Measurements from ENCODE around the gene FHIT. TPM values are rescaled to one million over a fixed set of nuclear protein-coding genes. Genes with fewer than 3 reads are reported as not detected.

Gene FHIT
- total and polyA plus RNA-seq, 2 of the 4 experiments (the other 2 are of a cell fraction), result 0.07 TPM; not detected in 1

- no peak overlapping the region for H2AK9ac ChIP-seq (replicated peaks; ENCODE audit: low read depth, low read length, poor library complexity)
- CTCF ChIA-PET, result no interaction called here
- no peak overlapping the region for H2BK15ac ChIP-seq (ENCODE audit: low read depth, low read length)
- no peaks in the 10 kb centered on the region for H3K9me1 ChIP-seq (ENCODE audit: insufficient read depth, low read length)
- no peak overlapping the region for H4K8ac ChIP-seq (ENCODE audit: low read depth in 2 of 2, low read length in 2 of 2)
- H3K36me3 ChIP-seq (ENCODE audit: control insufficient read depth, insufficient read depth, low read length), result no peaks in the 10 kb centered on the region
- no peak overlapping the region for H2BK20ac ChIP-seq (ENCODE audit: low read depth, low read length)
- no peak overlapping the region for H2AFZ ChIP-seq (replicated peaks; ENCODE audit: low read length, poor library complexity)
- no peak overlapping the region for H3K14ac ChIP-seq (replicated peaks; ENCODE audit: low read depth, low read length)
- no peak overlapping the region for H2BK5ac ChIP-seq (ENCODE audit: low read depth, low read length, poor library complexity, severe bottlenecking)
- BruUV-seq (replicated peaks), result no TSS peak
- no peaks in the 10 kb centered on the region for H3K9me3 ChIP-seq (ENCODE audit: control insufficient read depth, insufficient read depth, low read length)
- H2BK120ac ChIP-seq (ENCODE audit: low read depth, low read length), result no peak overlapping the region
- H3K56ac ChIP-seq (ENCODE audit: extremely low read depth, insufficient read depth, low read length), result no peak overlapping the region
- H3K18ac ChIP-seq (ENCODE audit: low read depth, low read length), result no peak overlapping the region
- H3K4me2 ChIP-seq (ENCODE audit: low read depth, low read length), result no peak overlapping the region
- ATAC-seq (ENCODE audit: low read depth), result no peak
- H3K9ac ChIP-seq (ENCODE audit: low read depth, low read length), result no peak overlapping the region
- no peak overlapping the region for H4K5ac ChIP-seq (ENCODE audit: low read depth, low read length)
- TF ChIP-seq CTCF (conservative IDR thresholded peaks at IDR 0.05; ENCODE audit: low read depth, low read length), result no peak
- TF ChIP-seq SMC3 (IDR thresholded peaks at IDR 0.05; ENCODE audit: low read depth, low read length), result no peak
- no peak for TF ChIP-seq CHD1 (IDR thresholded peaks at IDR 0.05; ENCODE audit: low read depth, low read length)
- dilution Hi-C loops (cut with HindIII; ENCODE audit: low sequenced_read_pairs, unreplicated experiment), result no loop called here
- no peak overlapping the region for H3K4me3 ChIP-seq (ENCODE audit: insufficient read depth, low read depth, low read length)
- H4K91ac ChIP-seq (ENCODE audit: insufficient read depth, low read depth, low read length), result no peak overlapping the region
- H2AK5ac ChIP-seq (ENCODE audit: low read depth, low read length), result no peak overlapping the region
- in situ Hi-C loops (cut with MboI; ENCODE audit: low sequenced_read_pairs), result no loop called here
- intact Hi-C loops (cut with micrococcal nuclease), result no loop called here
- H3K4ac ChIP-seq (ENCODE audit: low read depth, low read length), result no peak overlapping the region
- DNase-seq, result no peak
- H3K23ac ChIP-seq (ENCODE audit: low read depth, low read length), result no peak overlapping the region
- no peak overlapping the region for H3K27ac ChIP-seq (ENCODE audit: insufficient read depth, low read length)
- H4K20me1 ChIP-seq (ENCODE audit: insufficient read depth, low read length), result no peaks in the 10 kb centered on the region
- H3K4me1 ChIP-seq (ENCODE audit: control insufficient read depth, insufficient read depth, low read length), result no peaks in the 10 kb centered on the region
- no peaks in the 10 kb centered on the region for H3K79me1 ChIP-seq (ENCODE audit: low read depth in 1 of 2, low read length in 2 of 2)
- POLR2A ChIA-PET (ENCODE audit: unreplicated experiment), result no interaction called here
- no peaks in the 10 kb centered on the region for H3K27me3 ChIP-seq (ENCODE audit: control insufficient read depth, insufficient read depth, low read length)
- no CpG with 5 or more reads among the region's 4 CpGs for WGBS, 2 experiments (ENCODE audit: extremely low coverage in 2 of 2, insufficient read length in 1 of 2)
Observed at GRCh38 chr3:60153221-60153999, 1097.8 kb downstream of the FHIT start.
